HUES48 (cell line): ENCODE data around the gene TRMT10C.

Experiments used
- H3K27ac ChIP-seq: one replicate; pipeline ENCODE4 v1.7.0; 2013; ENCODE audit warnings: low read depth, low read length, inconsistent platforms
- H3K27me3 ChIP-seq: 2 replicates; pipeline ENCODE4 v1.6.1; 2013; ENCODE audit warnings: mild to moderate bottlenecking, low read length; ENCODE audit not compliant: control insufficient read depth, insufficient read depth
- H3K36me3 ChIP-seq: 2 replicates; pipeline ENCODE4 v1.6.1; 2013; ENCODE audit warnings: low read length; ENCODE audit not compliant: control insufficient read depth, insufficient read depth
- H3K4me1 ChIP-seq: 2 replicates; pipeline ENCODE4 v1.6.1; 2013; ENCODE audit warnings: mild to moderate bottlenecking, low read length; ENCODE audit not compliant: control insufficient read depth, insufficient read depth
- H3K4me3 ChIP-seq: 2 replicates; pipeline ENCODE4 v1.5.1; 2013; ENCODE audit warnings: mild to moderate bottlenecking, low read depth, low read length
- H3K9ac ChIP-seq: 2 replicates; pipeline ENCODE4 v1.6.1; 2013; ENCODE audit warnings: mild to moderate bottlenecking, low read depth, low read length, moderate library complexity
- H3K9me3 ChIP-seq: 2 replicates; pipeline ENCODE4 v1.6.1; 2013; ENCODE audit warnings: low read length; ENCODE audit not compliant: control insufficient read depth, insufficient read depth

TRMT10C gene

GRCh38 chr3:101561630-101562328, at the start of gene TRMT10C:
TRMT10C (plus strand) TSS chr3:101561868; CDS start chr3:101564782, 2,914 bp downstream.
- Histone ChIP-seq H3K9me3 (no peaks in the 10 kb centered on the region), H3K36me3 (peaks cover 34% of the 10 kb centered on the region), H3K4me3 (peak within 1 kb of the TSS; percentile 89), H3K27me3 (no peaks in the 10 kb centered on the region), H3K4me1 (peaks cover 4% of the 10 kb centered on the region; the same call in 1 of the 2 replicates), H3K9ac (peak within 1 kb of the TSS; percentile 86), H3K27ac (peak within 1 kb of the TSS; percentile 93)

DNA sequence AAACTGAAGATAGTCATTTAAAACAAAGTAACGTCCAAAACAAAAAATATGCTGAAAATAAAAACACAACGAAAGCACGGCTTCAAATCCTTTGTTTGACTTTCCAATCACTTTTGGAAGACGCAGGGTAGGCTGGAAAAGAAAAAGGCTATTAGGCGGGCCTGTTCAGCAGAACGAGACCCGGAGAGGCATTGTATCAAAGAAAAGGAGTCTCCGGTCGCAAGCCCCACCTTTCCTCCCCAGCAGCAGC, 49.3 kb upstream of the TRMT10C start:
- no peaks in the 10 kb centered on the region for H3K36me3 ChIP-seq
- H3K27ac ChIP-seq = peak overlapping the region; percentile 91
- no peaks in the 10 kb centered on the region for H3K9me3 ChIP-seq
- H3K4me1 ChIP-seq = peaks cover 13% of the 10 kb centered on the region
- H3K27me3 ChIP-seq = no peaks in the 10 kb centered on the region
- peak overlapping the region; percentile 37 for H3K9ac ChIP-seq
- H3K4me3 ChIP-seq = peak overlapping the region; percentile 91

GRCh38 chr3:101512646-101513418, 48.8 kb upstream of the TRMT10C start, which contains the start of gene SENP7:
SENP7 (minus strand) TSS chr3:101513212; CDS start chr3:101513130, 82 bp downstream.
- Histone ChIP-seq H3K4me1 (peaks cover 16% of the 10 kb centered on the region), H3K9me3 (no peaks in the 10 kb centered on the region), H3K36me3 (no peaks in the 10 kb centered on the region), H3K9ac (peak within 1 kb of the TSS; percentile 37), H3K27ac (peak within 1 kb of the TSS; percentile 91), H3K27me3 (no peaks in the 10 kb centered on the region), H3K4me3 (peak within 1 kb of the TSS; percentile 91)

DNA sequence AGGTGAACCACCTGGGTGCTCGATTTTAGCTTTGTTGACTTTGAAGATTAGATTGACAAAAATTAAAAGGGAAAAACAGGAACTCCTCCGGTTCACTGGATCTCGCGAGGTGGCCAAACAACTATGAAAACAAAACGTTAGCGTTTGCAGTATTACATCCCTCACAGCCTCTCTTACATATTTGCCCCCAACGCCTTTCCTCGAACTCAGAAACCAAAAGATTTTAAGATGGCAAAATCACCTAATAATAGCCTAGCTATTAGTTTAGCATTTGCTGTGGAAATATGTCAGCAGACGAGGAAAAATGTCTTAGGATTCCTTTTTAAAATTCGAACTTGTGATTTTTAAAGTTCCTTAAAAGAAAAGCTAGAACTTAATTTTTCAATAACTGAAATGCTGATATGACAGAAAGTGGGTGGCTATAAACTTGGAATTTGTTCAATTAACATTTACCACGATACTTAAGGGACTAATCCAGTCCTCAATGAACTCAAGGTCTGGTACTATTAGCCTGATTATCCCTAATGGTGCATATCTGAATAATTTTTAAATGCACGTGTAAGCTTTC, 48.2 kb upstream of the TRMT10C start:
- Histone ChIP-seq H3K4me3 (peak overlapping the region; percentile 91), H3K36me3 (no peaks in the 10 kb centered on the region), H3K9me3 (no peaks in the 10 kb centered on the region), H3K27me3 (no peaks in the 10 kb centered on the region), H3K9ac (peak overlapping the region; percentile 37), H3K27ac (peak overlapping the region; percentile 91), H3K4me1 (peaks cover 18% of the 10 kb centered on the region)

DNA sequence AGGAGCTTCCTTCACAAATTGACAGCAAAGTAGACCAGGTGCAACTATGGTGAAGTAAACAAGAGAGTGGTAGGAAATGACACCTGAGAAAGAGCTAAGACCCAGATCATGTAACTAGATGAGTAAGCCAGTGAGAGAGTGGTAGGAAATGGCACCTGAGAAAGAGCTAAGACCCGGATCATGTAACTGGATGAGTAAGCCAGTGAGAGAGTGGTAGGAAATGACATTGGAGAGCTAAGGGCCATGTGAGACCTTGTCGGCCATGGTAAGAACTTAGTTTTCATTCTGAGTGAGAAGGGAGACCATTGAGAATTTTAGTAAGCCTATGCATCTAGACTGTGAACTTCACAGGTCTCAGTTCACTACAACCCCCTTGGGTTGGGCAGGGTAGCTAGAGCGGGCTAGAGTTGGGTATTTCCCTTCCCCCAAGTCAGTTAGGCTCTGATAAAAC, 43.2 kb upstream of the TRMT10C start:
- Histone ChIP-seq H3K9me3 (no peaks in the 10 kb centered on the region), H3K27me3 (no peaks in the 10 kb centered on the region), H3K4me3 (no peak overlapping the region), H3K9ac (no peak overlapping the region), H3K4me1 (peaks cover 12% of the 10 kb centered on the region), H3K36me3 (no peaks in the 10 kb centered on the region), H3K27ac (no peak overlapping the region)

DNA sequence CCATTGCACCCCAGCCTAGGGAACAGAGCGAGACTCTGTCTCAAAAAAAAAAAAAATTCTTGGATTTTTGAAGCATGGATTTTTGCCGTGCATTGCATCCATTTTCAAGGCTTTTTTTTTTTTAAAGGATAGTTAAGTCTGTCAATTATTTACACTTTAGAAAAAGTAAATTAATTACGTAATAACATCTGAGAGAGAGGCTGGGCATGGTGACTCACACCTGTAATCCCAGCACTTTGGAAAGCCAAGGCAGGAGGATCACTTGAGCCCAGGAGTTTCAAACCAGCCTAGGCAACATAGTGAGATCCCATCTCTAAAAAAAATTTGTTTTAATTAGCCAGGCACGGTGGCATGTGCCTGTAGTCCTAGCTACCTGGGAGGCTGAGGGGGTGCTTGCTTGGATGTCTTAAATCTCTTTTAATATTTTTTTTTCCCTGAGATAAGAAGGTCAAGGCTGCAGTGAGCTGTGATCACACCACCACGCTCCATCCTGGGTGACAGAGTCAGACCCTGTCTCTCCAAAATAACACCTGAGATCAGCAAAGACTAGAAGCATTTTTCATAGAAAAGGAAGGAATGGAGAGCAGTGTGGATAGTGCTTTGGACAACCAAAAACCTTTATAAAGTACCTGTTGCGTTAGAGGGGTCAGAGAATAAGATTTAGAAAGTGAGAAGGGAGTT, 41.8 kb upstream of the TRMT10C start:
- H3K9me3 ChIP-seq = 0 out of 2 replicates have a peak, but pooled peaks cover 2% of the 10 kb centered on the region

GRCh38 chr3:101521211-101521701, 40.4 kb upstream of the TRMT10C start:
- 0 out of 2 replicates have a peak, but pooled peaks cover 9% of the 10 kb centered on the region for H3K9me3 ChIP-seq
- no peaks in the 10 kb centered on the region for H3K27me3 ChIP-seq
- 0 out of 2 replicates have a peak, but pooled peaks cover 7% of the 10 kb centered on the region for H3K4me1 ChIP-seq
- no peak overlapping the region for H3K9ac ChIP-seq
- no peak overlapping the region for H3K4me3 ChIP-seq
- no peak overlapping the region for H3K27ac ChIP-seq
- H3K36me3 ChIP-seq = no peaks in the 10 kb centered on the region

More for the DNA sequence above, 41.8 kb upstream of the TRMT10C start:
- Histone ChIP-seq H3K27ac (no peak overlapping the region), H3K4me3 (no peak overlapping the region), H3K9ac (no peak overlapping the region), H3K27me3 (no peaks in the 10 kb centered on the region), H3K36me3 (no peaks in the 10 kb centered on the region), H3K4me1 (0 out of 2 replicates have a peak, but pooled peaks cover 7% of the 10 kb centered on the region)

- H3K4me1 ChIP-seq = peaks cover 17% of the 10 kb centered on the region
- H3K9me3 ChIP-seq = peaks cover 20% of the 10 kb centered on the region
- no peak overlapping the region for H3K9ac ChIP-seq
- no peak overlapping the region for H3K27ac ChIP-seq
- no peaks in the 10 kb centered on the region for H3K36me3 ChIP-seq
- H3K4me3 ChIP-seq = no peak overlapping the region
- H3K27me3 ChIP-seq = no peaks in the 10 kb centered on the region
These were observed 34.2 kb upstream of the TRMT10C start for GRCh38 chr3:101527441-101527840.

DNA sequence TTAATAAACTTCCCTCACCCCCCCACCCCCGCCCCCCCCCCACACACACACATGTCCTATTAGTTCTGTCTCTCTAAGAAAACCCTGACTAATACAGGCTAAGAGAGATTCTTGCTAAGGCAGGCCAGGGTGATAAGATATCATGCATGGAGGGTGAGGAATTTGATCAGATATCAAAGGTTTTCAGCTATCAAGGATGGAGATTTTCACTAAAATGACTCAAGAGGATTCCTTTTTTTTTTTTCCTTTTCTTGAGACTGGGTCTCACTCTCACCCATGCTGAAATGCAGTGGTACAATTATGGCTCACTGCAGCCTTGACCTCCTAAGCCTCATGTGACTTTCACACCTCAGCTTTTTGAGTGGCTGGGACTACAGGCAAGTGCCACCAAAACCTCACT, 33.8 kb upstream of the TRMT10C start:
- Histone ChIP-seq H3K9ac (no peak overlapping the region), H3K27ac (no peak overlapping the region), H3K36me3 (no peaks in the 10 kb centered on the region), H3K27me3 (no peaks in the 10 kb centered on the region), H3K4me1 (peaks cover 17% of the 10 kb centered on the region), H3K9me3 (peaks cover 20% of the 10 kb centered on the region), H3K4me3 (no peak overlapping the region)

GRCh38 chr3:101529816-101530685, 31.6 kb upstream of the TRMT10C start:
- Histone ChIP-seq H3K4me1 (peaks cover 17% of the 10 kb centered on the region), H3K9ac (no peak overlapping the region), H3K4me3 (peak overlapping the region; percentile 14; the same call in 1 of the 2 replicates), H3K9me3 (peaks cover 16% of the 10 kb centered on the region), H3K36me3 (no peaks in the 10 kb centered on the region), H3K27ac (peak overlapping the region; percentile 52), H3K27me3 (no peaks in the 10 kb centered on the region)
